SK-N-MC (cell line): ENCODE data around the gene FAM81A.
A peak's percentile ranks its signal among the peaks of the same experiment; 100 is the strongest.
"Not testable (repeated sequence)": the region's sequence is repeated elsewhere in the genome, so short reads cannot be mapped to it uniquely, and the experiment has no call there.

ENCODE experiments used
- DNase-seq: peaks from one replicate; pipeline ENCODE4 v3.0.0-alpha.2; 2011; ENCODE audit warnings: low read depth, low spot score
- H3K27ac ChIP-seq: fragments of 200-600 bp; sonication (generic); 2 replicates; pipeline ENCODE4 v1.5.1; 2016; ENCODE audit warnings: mixed run types
- H3K36me3 ChIP-seq: fragments of 200-600 bp; sonication (generic); 2 replicates; pipeline ENCODE4 v1.6.1; 2017; ENCODE audit warnings: antibody characterized with exemption, low read length, mixed read lengths; ENCODE audit not compliant: insufficient read depth
- H3K4me3 ChIP-seq: fragments of 200-600 bp; sonication (generic); 2 replicates; pipeline ENCODE4 v1.5.1; 2016
- H3K9ac ChIP-seq: fragments of 200-600 bp; sonication (generic); 2 replicates; pipeline ENCODE4 v1.8.0; 2017; ENCODE audit warnings: mixed run types, mixed read lengths; ENCODE audit not compliant: insufficient read length
- H3K9me3 ChIP-seq: fragments of 200-600 bp; sonication (generic); 2 replicates; pipeline ENCODE4 v1.6.1; 2017; ENCODE audit warnings: low read depth, mild to moderate bottlenecking, antibody characterized with exemption, low read length, moderate library complexity, mixed read lengths
- EZH2 ChIP-seq: fragments of 200-600 bp; sonication (generic); IDR thresholded peaks from one replicate; pipeline ENCODE4 v1.6.1; 2017; ENCODE audit warnings: antibody characterized with exemption
- FOXP2 ChIP-seq: optimal IDR thresholded peaks from 2 replicates; pipeline ENCODE3; 2011; ENCODE audit warnings: mild to moderate bottlenecking, moderate library complexity; ENCODE audit not compliant: insufficient read depth; ENCODE audit errors: extremely low read length, control extremely low read depth
- POLR2AphosphoS5 ChIP-seq: IDR thresholded peaks from 2 replicates; pipeline ENCODE4 v1.6.1; 2012; ENCODE audit warnings: mild to moderate bottlenecking, low read depth, low read length, borderline replicate concordance

Gene FAM81A

DNA sequence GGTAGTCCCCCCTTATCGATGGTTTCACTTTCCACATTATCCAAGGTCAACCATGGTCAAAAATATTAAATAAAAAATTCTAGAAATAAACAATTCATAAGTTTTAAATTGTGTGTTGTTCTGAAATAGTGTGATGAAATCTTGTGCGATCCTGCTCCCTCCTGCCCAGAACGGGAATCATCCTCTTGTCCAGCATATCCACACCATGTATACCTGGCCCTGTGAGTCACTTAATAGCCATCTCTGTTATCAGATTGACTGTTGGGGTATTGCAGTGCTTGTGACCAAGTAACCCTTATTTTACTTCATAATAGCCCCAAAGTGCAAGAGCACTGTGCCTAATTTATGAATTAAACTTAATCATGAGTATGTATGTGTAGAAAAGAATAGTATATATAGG, 19.1 kb downstream of the FAM81A start:
- Histone ChIP-seq H3K9ac (no peak overlapping the region), H3K4me3 (no peak overlapping the region), H3K27ac (no peak overlapping the region), H3K9me3 (no peaks in the 10 kb centered on the region), H3K36me3 (no peaks in the 10 kb centered on the region)
- TF ChIP-seq POLR2AphosphoS5 = no peak
- TF ChIP-seq FOXP2 = no peak
- TF ChIP-seq EZH2 = no peak
- DNase-seq = no peak

DNA sequence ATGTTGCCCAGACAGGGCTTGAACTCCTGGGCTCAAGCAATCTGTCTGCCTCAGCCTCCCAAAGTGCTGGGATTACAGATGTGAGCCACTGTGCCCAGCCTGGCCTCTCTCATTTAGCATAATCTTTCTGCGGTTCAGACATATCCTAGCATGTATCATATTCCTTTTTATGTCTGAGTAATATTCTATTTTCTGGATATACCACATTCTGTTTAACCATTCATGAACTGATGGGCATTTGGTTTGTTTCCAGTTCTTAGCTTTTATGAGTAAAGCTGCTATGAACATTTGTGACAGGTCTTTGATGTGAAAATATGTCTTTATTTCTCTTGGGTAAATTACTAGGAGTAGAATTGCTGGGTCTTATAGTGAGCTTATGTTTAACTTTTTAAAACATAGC, 23.5 kb downstream of the FAM81A start:
- Histone ChIP-seq H3K9ac (no peak overlapping the region), H3K4me3 (no peak overlapping the region), H3K36me3 (no peaks in the 10 kb centered on the region), H3K27ac (no peak overlapping the region), H3K9me3 (no peaks in the 10 kb centered on the region)
- no peak for TF ChIP-seq FOXP2
- no peak for TF ChIP-seq POLR2AphosphoS5
- no peak for TF ChIP-seq EZH2
- no peak for DNase-seq

DNA sequence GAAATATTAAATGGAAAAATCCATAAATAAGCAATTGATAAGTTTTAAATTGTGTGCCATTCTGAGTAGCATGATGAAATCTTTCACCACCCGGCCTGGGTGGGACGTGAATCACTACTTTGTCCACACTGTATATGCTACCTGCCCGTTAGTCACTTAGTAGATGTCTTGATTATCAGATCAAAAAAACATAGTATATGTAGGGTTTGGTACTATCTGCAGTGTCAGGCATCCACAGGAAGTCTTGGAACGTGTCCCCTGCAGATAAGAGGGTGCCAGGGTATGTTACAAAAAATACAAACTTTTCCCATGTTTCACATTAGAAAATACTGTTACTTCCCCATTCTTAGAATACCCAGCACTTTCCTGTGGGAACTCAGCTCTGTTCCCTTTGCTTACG, 35.2 kb downstream of the FAM81A start:
- no peaks in the 10 kb centered on the region for H3K9me3 ChIP-seq
- TF ChIP-seq FOXP2 = no peak
- TF ChIP-seq POLR2AphosphoS5 = no peak
- no peak for TF ChIP-seq EZH2
- H3K4me3 ChIP-seq = no peak overlapping the region
- no peaks in the 10 kb centered on the region for H3K36me3 ChIP-seq
- no peak overlapping the region for H3K27ac ChIP-seq
- no peak for DNase-seq
- H3K9ac ChIP-seq = no peak overlapping the region

DNA sequence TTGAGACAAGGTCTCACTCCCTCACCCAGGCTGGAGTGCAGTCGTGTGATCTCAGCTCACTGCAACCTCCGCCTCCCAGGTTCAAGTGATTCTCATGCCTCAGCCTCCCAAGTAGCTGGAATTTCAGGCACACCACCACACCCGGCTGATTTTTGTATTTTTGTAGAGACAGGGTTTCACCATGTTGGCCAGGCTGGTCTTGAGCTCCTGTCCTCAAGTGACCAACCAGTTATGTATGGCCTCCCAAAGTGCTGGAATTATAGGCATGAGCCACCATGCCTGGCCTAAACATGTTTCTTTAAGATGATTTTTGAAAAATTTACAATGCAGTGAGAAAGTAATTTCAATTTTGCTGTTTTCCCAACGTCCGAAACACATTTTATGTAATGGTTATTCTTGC, 37.2 kb downstream of the FAM81A start:
- H3K9ac ChIP-seq, H3K36me3 ChIP-seq, DNase-seq, H3K9me3 ChIP-seq, H3K27ac ChIP-seq, H3K4me3 ChIP-seq: not testable (repeated sequence)

DNA sequence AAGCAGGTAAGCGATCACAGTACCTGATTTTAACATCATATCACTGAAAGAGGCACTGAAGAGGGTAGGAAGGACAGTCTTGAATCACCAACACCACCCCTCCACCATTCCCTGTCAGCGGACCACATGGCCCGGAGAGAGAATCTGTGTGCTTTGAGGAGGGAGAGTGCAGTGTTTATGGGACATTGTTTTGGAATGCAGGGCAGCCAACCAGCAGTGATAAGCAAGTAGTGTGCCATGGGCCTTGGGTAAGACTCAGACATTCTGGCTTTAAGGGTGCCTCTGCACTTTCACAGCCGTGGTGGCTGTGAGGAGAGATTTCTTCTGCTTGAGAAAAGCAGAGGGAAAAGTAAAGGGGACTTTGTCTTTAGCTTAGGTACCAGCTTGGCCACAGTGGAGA, 46.4 kb downstream of the FAM81A start:
- no peak for TF ChIP-seq EZH2
- H3K27ac ChIP-seq = no peak overlapping the region
- H3K4me3 ChIP-seq = no peak overlapping the region
- no peak for DNase-seq
- H3K9me3 ChIP-seq = no peaks in the 10 kb centered on the region
- H3K36me3 ChIP-seq = no peaks in the 10 kb centered on the region
- no peak overlapping the region for H3K9ac ChIP-seq

DNA sequence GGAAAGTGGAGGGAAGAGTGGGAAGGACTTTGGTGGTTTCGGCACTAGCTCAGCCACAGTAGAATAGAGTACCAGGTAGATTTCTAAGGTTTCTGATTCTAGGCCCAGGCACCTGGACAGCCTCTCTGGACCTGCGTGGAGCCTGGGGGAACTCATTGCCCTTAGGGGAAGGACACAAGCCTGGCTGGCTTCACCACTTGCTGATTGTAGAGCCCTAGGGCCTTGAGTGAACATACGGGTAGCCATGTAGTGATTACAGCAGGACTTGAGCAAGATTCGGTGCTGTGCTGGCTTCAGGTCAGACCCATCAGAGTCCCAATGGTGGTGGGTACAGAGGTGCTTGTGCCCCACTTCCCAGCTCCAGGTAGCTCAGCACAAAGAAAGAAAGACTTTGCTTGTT, 47.0 kb downstream of the FAM81A start:
- no peak overlapping the region for H3K4me3 ChIP-seq
- DNase-seq = no peak

DNA sequence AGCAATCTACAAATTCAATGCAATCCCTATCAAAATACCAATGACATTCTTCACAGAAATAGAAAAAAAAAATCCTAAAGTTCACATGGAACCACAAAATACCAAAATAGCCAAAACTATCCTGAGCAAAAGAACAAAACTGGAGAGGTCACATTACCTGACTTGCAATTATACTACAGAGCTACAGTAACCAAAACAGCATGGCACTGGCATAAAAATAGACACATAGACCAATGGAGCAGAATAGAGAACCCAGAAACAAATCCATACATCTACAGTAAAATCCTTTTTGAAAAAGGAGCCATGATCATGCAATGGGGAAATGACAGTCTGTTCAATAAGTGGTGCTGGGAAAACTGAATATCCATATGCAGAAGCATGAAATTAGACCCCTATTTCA, 51.5 kb downstream of the FAM81A start:
- H3K4me3 ChIP-seq, DNase-seq, H3K36me3 ChIP-seq, H3K9ac ChIP-seq, H3K27ac ChIP-seq, H3K9me3 ChIP-seq: not testable (repeated sequence)

More for the DNA sequence above, 47.0 kb downstream of the FAM81A start:
- H3K27ac ChIP-seq = no peak overlapping the region
- H3K9me3 ChIP-seq = no peaks in the 10 kb centered on the region
- TF ChIP-seq POLR2AphosphoS5 (no peak), EZH2 (no peak), FOXP2 (no peak)
- no peaks in the 10 kb centered on the region for H3K36me3 ChIP-seq
- no peak overlapping the region for H3K9ac ChIP-seq

DNA sequence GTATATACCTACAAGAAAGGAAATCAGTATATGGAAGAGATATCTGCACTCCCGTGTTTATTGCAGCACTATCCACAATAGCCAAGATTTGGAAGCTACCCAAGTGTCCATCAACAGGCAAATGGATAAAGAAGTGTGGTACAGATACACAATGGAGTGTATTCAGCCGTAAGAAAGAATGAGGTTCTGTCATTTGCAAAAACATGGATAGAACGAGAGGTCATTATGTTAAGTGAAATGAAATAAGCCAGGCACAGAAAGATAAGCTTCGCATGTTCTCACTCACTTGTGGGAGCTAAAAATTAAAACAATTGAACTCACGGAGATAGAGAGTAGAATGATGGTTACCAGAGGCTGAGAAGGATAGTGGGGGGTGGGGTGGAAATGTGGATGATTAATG, 53.1 kb downstream of the FAM81A start:
- DNase-seq = no peak

DNA sequence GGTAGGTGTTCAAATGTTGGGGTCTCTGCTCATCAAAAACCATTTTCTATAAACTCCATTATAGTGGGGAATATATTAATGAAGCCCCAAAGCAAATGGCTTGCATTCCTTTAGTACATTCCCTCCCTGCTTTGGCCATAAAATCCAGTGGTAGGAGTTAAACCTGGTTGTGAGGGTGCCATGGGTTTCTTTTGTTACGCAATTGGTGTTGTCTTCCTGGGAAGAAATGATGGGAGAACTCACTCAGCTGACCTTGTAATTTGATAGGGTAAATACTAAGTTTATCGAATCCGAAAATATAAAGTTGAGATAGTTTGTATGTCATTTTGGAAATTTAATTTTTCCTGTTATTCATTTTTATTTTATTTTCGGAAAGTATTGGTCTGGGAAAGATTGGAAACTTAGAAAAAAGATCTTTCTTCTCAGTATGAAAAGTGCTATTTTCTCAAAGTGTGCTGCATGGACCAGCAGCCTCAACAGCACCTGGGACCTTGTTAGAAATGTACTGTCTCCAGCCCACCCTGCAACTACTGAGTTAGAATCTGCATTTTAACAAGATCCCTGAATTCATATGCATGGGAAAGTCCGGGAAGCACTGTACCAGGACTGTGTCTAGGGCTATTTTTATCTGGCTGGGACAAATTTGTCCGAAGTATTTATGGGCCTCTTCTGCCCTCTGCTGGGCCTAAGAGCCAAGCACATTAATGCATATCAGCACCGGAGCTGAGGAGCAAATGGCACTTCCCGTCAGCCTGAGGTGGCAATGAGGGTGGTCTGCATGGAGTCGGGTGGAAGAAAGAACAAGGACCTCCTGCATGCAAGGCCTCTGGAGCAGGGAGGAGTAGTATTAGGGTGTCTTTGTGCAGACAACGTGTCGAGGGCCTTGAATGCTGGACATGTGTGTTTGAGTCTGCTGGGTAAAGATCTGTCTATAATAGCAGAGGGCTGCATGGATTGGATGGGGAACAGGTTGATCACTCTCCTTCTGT, 54.7 kb downstream of the FAM81A start:
- TF ChIP-seq POLR2AphosphoS5 (no peak), EZH2 (no peak), FOXP2 (no peak)
- DNase-seq = peak; percentile 3
- no peak overlapping the region for H3K4me3 ChIP-seq

More for the DNA sequence above, 53.1 kb downstream of the FAM81A start:
- no peaks in the 10 kb centered on the region for H3K9me3 ChIP-seq
- H3K36me3 ChIP-seq = no peaks in the 10 kb centered on the region
- no peak for TF ChIP-seq EZH2
- no peak for TF ChIP-seq FOXP2
- TF ChIP-seq POLR2AphosphoS5 = no peak
- H3K27ac ChIP-seq = no peak overlapping the region
- H3K4me3 ChIP-seq = no peak overlapping the region
- no peak overlapping the region for H3K9ac ChIP-seq

More for the DNA sequence above, 54.7 kb downstream of the FAM81A start:
- Histone ChIP-seq H3K9ac (no peak overlapping the region), H3K36me3 (no peaks in the 10 kb centered on the region), H3K9me3 (no peaks in the 10 kb centered on the region), H3K27ac (no peak overlapping the region)
